Measurements from ENCODE around the gene SPTB. TPM values are rescaled to one million over a fixed set of nuclear protein-coding genes. Genes with fewer than 3 reads are reported as not detected.
A peak's percentile ranks its signal among the peaks of the same experiment; 100 is the strongest.
"Not testable (repeated sequence)": the region's sequence is repeated elsewhere in the genome, so short reads cannot be mapped to it uniquely, and the experiment has no call there.

The SPTB gene
- total RNA-seq, 4 donors from 2014 or later, result 1.1 to 3.5 (median 1.4) TPM

DNA sequence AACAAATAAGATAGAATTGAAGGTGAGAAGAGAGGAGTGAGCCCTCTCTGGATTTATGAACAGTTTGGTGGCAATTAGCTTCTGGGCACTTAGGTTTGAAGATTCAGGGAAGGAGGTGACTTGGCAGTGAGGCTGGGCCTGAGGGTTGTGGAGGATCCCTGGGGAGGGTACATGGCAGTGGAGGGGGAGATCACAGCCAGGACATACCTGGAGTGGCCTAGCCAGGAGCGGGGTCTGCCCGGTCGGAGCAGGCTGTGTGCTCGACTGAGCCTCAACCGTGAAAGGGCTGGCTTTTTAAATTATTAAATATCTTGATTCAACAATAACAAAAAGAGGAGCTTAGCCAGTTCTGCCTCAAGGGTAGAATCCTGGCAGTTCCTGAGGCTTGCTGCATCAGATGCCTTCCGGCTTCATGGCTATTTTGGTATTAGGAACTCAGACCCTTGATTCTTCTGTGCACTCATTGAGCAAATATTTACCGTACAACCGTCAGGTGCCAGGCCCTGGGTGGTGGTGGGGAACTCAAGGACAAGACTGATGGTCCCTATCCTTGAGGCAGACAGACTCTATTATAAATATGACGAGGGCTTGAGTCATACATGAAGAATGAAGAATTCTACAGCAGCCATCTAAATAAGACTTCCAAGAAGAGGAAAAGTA is 73.4 kb downstream of the SPTB start:
- ATAC-seq (ENCODE audit: low FRiP score) (peak; percentile 68), DNase-seq (ENCODE audit: low spot score) (no peak)
- no peak for TF ChIP-seq CTCF (IDR thresholded peaks at IDR 0.05)

- ATAC-seq (ENCODE audit: low FRiP score); DNase-seq (ENCODE audit: low spot score): not testable (repeated sequence)
Measured at GRCh38 chr14:64805646-64806045, 74.1 kb downstream of the SPTB start.

GRCh38 chr14:64804754-64805260 is 74.9 kb downstream of the SPTB start:
- ATAC-seq (ENCODE audit: low FRiP score) (no peak), DNase-seq (ENCODE audit: low spot score) (no peak)
- TF ChIP-seq CTCF (IDR thresholded peaks at IDR 0.05), result no peak

- DNase-seq (ENCODE audit: low spot score) (no peak), ATAC-seq (ENCODE audit: low FRiP score) (no peak)
- no peak for TF ChIP-seq CTCF (IDR thresholded peaks at IDR 0.05)
Measured at GRCh38 chr14:64801800-64802199, 77.9 kb downstream of the SPTB start.

DNA sequence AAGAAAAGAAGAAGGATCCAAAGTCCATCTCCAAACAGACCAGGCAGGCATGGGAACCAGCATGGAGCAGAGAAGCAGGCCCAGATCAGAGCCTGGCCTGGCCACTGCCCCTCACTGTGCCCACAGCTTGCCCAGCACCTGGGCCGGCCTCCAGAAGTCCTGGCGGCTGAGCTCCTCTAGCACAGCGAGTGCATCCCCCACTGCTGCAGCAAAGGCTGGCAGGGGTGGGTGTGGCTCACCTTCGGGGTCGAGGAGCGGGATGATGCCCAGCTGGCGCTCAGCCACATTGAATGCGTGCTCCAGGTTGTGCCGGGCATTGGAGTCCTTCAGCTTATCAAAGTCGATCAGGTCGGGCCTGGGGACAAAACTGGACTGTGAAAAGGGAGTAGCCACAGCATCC is 78.7 kb downstream of the SPTB start:
- DNase-seq (ENCODE audit: low spot score), result no peak

DNA sequence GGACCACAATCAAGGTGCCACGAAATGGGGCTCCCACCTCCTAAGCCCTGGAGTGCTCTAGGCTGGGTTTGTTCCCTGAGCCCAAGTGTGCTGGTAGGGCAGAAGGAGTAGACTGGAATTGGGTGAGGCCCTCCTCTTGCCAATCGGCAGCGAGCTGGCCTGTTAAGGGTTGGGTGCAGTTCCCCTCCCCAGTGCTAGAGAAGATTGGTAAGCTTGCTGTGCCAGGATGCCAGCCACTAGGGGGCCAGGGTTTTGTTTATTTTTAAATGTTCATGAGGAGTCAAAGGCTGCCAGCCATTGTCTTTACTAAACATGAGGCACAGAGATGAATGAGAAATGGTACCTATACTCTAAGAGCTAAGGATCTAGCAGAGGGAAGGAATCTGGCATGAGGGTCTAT is 79.7 kb downstream of the SPTB start:
- DNase-seq (ENCODE audit: low spot score) (no peak), ATAC-seq (ENCODE audit: low FRiP score) (no peak)

More for the DNA sequence above, 78.7 kb downstream of the SPTB start:
- ATAC-seq (ENCODE audit: low FRiP score), result no peak
- no peak for TF ChIP-seq CTCF (IDR thresholded peaks at IDR 0.05)

GRCh38 chr14:64799555-64799954 is 80.2 kb downstream of the SPTB start:
- ATAC-seq (ENCODE audit: low FRiP score) (no peak), DNase-seq (ENCODE audit: low spot score) (no peak)
- TF ChIP-seq CTCF (IDR thresholded peaks at IDR 0.05), result no peak

More for the DNA sequence above, 79.7 kb downstream of the SPTB start:
- no peak for TF ChIP-seq CTCF (IDR thresholded peaks at IDR 0.05)

All from omental fat pad (tissue), 4 donors.